RWPE1 (cell line): ENCODE measurements around the gene SRSF10.

Experiments used
- CTCF ChIA-PET: fragments of 350-600 bp; sonication (Branson Sonifier 250); formaldehyde crosslinking; extraction: SDS; loops from one replicate; lab custom pipeline; 2021; lab: Yijun Ruan, JAX
- POLR2A ChIA-PET: fragments of 400-600 bp; formaldehyde crosslinking; extraction: SDS; loops from one replicate; lab custom pipeline; 2020; ENCODE audit warnings: antibody characterized with exemption; ENCODE audit not compliant: low non-redundant PET; lab: Yijun Ruan, JAX
- DNase-seq: peaks from one replicate; pipeline ENCODE4 v3.0.0; 2012; ENCODE audit warnings: low spot score
- H3K27ac ChIP-seq: fragments of 450-650 bp; 2 replicates; pipeline ENCODE4 v1.5.1; 2017
- CTCF ChIP-seq: fragments of 450-650 bp; conservative IDR thresholded peaks from 2 replicates; pipeline ENCODE4 v1.5.1; 2017; ENCODE audit warnings: low read depth, mild to moderate bottlenecking

SRSF10 gene

GRCh38 chr1:23925279-23925678, 54.8 kb downstream of the SRSF10 start:
- POLR2A ChIA-PET, result no interaction called here
- DNase-seq, result no peak
- CTCF ChIA-PET, result interaction anchor here (0.7 kb wide), 1 partner anchor 513 kb away, joined by 4 read pairs; no protein-coding TSS in a partner anchor
- H3K27ac ChIP-seq, result no peak overlapping the region
- TF ChIP-seq CTCF, result no peak

GRCh38 chr1:23924601-23925000, 55.5 kb downstream of the SRSF10 start:
- ChIA-PET POLR2A (no interaction called here), CTCF (no interaction called here)
- DNase-seq, result no peak
- no peak for TF ChIP-seq CTCF
- H3K27ac ChIP-seq, result no peak overlapping the region

- no peak for DNase-seq
- ChIA-PET CTCF (interaction anchor here (0.6 kb wide), 1 partner anchor 24 kb away, joined by 4 read pairs; no protein-coding TSS in a partner anchor), POLR2A (no interaction called here)
- H3K27ac ChIP-seq, result no peak overlapping the region
- TF ChIP-seq CTCF, result no peak
These were observed 56.3 kb downstream of the SRSF10 start for GRCh38 chr1:23923592-23924499.

GRCh38 chr1:23922321-23922943, 57.7 kb downstream of the SRSF10 start:
- H3K27ac ChIP-seq, result no peak overlapping the region
- no peak for TF ChIP-seq CTCF
- POLR2A ChIA-PET, result no interaction called here
- CTCF ChIA-PET, result no interaction called here
- no peak for DNase-seq

- TF ChIP-seq CTCF, result peak; percentile 47
- H3K27ac ChIP-seq, result no peak overlapping the region
- POLR2A ChIA-PET, result interaction anchor here (0.5 to 0.7 kb wide), 2 partner anchors 42 to 568 kb away, joined by 3 to 4 read pairs; no protein-coding TSS in a partner anchor
- peak; percentile 82 for DNase-seq
- CTCF ChIA-PET, result interaction anchor here (0.6 to 1.3 kb wide), 4 partner anchors 33 to 159 kb away, joined by 3 to 8 read pairs (median 3); no protein-coding TSS in a partner anchor
These were observed 63.7 kb downstream of the SRSF10 start for GRCh38 chr1:23916209-23917131.

GRCh38 chr1:23915466-23915865, 64.7 kb downstream of the SRSF10 start:
- no peak overlapping the region for H3K27ac ChIP-seq
- ChIA-PET CTCF (interaction anchor here (0.6 to 0.7 kb wide), 2 partner anchors 35 to 287 kb away, joined by 3 read pairs; no protein-coding TSS in a partner anchor), POLR2A (interaction anchor here (0.7 kb wide), 1 partner anchor 18 kb away, joined by 5 read pairs; no protein-coding TSS in a partner anchor)
- TF ChIP-seq CTCF, result no peak
- DNase-seq, result no peak
